COLO668 (cell line): Measurements from ENCODE around the gene COMMD7.
A peak's percentile ranks its signal among the peaks of the same experiment; 100 is the strongest.

ENCODE experiments used
- DNase-seq: peaks from one replicate; lab custom pipeline; 2025; ENCODE audit not compliant: unreplicated experiment; lab: John Stamatoyannopoulos, UW

Gene COMMD7

GRCh38 chr20:32743237-32744112, at the start of gene COMMD7:
TSS of gene COMMD7 (minus strand) at chr20:32743467. CDS start at chr20:32743391, 76 bp downstream.
- peak; percentile 82 for DNase-seq

- DNase-seq = no peak
Observed at GRCh38 chr20:32792731-32793458, 49.6 kb upstream of the COMMD7 start.

GRCh38 chr20:32792316-32792715, 49.0 kb upstream of the COMMD7 start:
- no peak for DNase-seq

- DNase-seq = no peak
Observed at GRCh38 chr20:32790751-32791057, 47.4 kb upstream of the COMMD7 start.

- DNase-seq = peak; percentile 72
Observed at GRCh38 chr20:32789896-32790750, 46.9 kb upstream of the COMMD7 start.

GRCh38 chr20:32787168-32787567, 43.9 kb upstream of the COMMD7 start:
- DNase-seq = no peak

- no peak for DNase-seq
Observed at GRCh38 chr20:32786059-32786760, 42.9 kb upstream of the COMMD7 start.

- no peak for DNase-seq
Observed at GRCh38 chr20:32784369-32785080, 41.3 kb upstream of the COMMD7 start.

- DNase-seq = peak; percentile 37
Observed at GRCh38 chr20:32780749-32781655, 37.7 kb upstream of the COMMD7 start.

GRCh38 chr20:32780278-32780677, 37.0 kb upstream of the COMMD7 start:
- no peak for DNase-seq

- DNase-seq = no peak
Observed at GRCh38 chr20:32779500-32780211, 36.4 kb upstream of the COMMD7 start.

GRCh38 chr20:32777177-32777956, 34.1 kb upstream of the COMMD7 start:
- peak; percentile 12 for DNase-seq

GRCh38 chr20:32775336-32775991, 32.2 kb upstream of the COMMD7 start:
- no peak for DNase-seq

- DNase-seq = no peak
Observed at GRCh38 chr20:32773855-32774254, 30.6 kb upstream of the COMMD7 start.

- no peak for DNase-seq
Observed at GRCh38 chr20:32773223-32773622, 30.0 kb upstream of the COMMD7 start.

- DNase-seq = no peak
Observed at GRCh38 chr20:32772046-32772445, 28.8 kb upstream of the COMMD7 start.
